Kidney epithelial cell (primary cell): Measurements from ENCODE around the gene LTBP2. TPM values are rescaled to one million over a fixed set of nuclear protein-coding genes. Genes with fewer than 3 reads are reported as not detected.
A peak's percentile ranks its signal among the peaks of the same experiment; 100 is the strongest.

ENCODE experiments used
- DNase-seq: peaks from one replicate; pipeline ENCODE4 v3.0.0-alpha.2; 2010; ENCODE audit warnings: low read depth
- H3K27me3 ChIP-seq: 2 replicates; pipeline ENCODE4 v1.6.0; 2011; ENCODE audit warnings: low read length; ENCODE audit not compliant: control insufficient read depth, insufficient read depth
- H3K36me3 ChIP-seq: 2 replicates; pipeline ENCODE4 v1.5.1; 2011; ENCODE audit warnings: low read length; ENCODE audit not compliant: control insufficient read depth, insufficient read depth
- H3K4me3 ChIP-seq: 2 replicates; pipeline ENCODE4 v1.5.1; 2011; ENCODE audit warnings: low read depth, mild to moderate bottlenecking, control low read depth, low read length
- total RNA-seq: library from RNA; depleted of rRNA; stranded (reverse); fragments of >200 nt; gene quantifications from 2 replicates; pipeline ENCODE4 v1.2.3, GENCODE V29; 2015
- TF ChIP-seq, protein P1 (sequence below): IDR thresholded peaks from 2 replicates; pipeline ENCODE4 v1.5.1; 2011; ENCODE audit warnings: mild to moderate bottlenecking, moderate library complexity, low read length, control low read depth, inconsistent platforms; ENCODE audit not compliant: insufficient read depth, poor library complexity, severe bottlenecking

The LTBP2 gene
- total RNA-seq, 1 donor from 2014 or later: 69.5 TPM

DNA sequence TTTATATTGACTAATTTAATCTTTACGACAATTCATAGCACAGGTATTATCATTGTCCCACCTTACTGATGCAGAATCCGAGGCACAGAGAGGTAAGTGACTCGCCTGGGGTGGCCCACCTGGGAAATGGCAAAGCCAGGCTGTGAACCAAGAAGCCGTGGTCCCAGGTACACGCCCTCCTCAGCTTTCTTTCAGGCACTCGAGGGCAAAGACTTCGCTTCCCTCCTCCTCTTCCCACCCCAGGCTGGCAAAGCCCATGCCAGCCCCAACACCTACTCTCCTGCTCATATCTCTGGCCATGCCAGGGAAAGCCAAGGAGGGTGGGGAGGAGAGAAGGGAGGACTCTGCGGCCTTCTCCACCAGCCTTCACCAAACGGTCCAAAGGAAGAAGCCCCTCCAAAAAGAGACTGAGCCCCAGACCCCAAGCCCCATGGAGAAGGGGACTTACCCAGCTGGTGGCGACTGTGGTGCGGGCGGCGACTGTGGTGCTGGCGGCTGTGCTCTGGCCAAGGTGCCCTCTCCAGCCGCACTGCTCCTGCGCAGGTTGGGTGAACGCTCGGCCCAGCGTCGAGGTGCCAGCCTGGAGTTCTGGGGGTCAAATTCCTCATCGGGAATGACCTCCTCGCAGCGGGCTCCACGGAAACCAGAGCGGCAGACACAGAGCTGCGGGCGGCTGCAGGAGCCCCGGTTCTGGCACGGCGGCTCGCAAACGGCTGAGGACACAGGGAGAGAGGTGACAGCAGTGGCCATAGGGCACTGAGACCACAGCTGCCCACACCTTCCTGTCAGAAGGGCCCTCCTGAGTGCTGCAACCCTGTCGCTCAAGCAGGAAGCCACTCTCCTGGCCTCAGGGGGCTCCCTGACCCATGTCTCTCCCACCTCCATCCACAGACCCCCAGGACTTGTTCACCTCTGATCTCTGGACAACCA is 26.4 kb downstream of the LTBP2 start:
- Histone ChIP-seq H3K27me3 (no peaks in the 10 kb centered on the region), H3K36me3 (peaks cover 2% of the 10 kb centered on the region), H3K4me3 (no peak overlapping the region)
- TF ChIP-seq, protein P1, sequence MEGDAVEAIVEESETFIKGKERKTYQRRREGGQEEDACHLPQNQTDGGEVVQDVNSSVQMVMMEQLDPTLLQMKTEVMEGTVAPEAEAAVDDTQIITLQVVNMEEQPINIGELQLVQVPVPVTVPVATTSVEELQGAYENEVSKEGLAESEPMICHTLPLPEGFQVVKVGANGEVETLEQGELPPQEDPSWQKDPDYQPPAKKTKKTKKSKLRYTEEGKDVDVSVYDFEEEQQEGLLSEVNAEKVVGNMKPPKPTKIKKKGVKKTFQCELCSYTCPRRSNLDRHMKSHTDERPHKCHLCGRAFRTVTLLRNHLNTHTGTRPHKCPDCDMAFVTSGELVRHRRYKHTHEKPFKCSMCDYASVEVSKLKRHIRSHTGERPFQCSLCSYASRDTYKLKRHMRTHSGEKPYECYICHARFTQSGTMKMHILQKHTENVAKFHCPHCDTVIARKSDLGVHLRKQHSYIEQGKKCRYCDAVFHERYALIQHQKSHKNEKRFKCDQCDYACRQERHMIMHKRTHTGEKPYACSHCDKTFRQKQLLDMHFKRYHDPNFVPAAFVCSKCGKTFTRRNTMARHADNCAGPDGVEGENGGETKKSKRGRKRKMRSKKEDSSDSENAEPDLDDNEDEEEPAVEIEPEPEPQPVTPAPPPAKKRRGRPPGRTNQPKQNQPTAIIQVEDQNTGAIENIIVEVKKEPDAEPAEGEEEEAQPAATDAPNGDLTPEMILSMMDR: no peak
- DNase-seq: no peak

DNA sequence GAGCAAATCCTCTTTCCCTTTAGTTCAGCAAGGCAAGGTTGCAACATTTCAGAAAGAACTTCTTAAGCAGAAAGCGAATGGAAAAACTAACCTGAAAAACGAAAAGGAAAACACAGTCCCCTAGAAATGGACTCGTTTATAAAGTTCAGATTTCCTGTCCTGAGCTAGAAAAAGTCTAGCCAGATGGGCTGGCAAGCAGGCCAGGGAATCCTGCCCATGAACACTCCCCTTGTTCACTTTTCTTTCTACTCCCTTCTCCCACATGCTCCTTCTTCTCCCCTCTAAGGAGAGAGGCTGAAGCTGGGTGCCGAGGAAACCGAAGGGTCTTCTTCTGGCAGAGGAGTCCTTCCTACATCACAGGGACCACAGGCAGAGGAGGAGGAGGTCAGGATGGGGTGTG is 27.1 kb downstream of the LTBP2 start:
- no peaks in the 10 kb centered on the region for H3K27me3 ChIP-seq
- TF ChIP-seq, protein P1: no peak
- no peak for DNase-seq
- peaks cover 2% of the 10 kb centered on the region for H3K36me3 ChIP-seq
- H3K4me3 ChIP-seq: no peak overlapping the region

DNA sequence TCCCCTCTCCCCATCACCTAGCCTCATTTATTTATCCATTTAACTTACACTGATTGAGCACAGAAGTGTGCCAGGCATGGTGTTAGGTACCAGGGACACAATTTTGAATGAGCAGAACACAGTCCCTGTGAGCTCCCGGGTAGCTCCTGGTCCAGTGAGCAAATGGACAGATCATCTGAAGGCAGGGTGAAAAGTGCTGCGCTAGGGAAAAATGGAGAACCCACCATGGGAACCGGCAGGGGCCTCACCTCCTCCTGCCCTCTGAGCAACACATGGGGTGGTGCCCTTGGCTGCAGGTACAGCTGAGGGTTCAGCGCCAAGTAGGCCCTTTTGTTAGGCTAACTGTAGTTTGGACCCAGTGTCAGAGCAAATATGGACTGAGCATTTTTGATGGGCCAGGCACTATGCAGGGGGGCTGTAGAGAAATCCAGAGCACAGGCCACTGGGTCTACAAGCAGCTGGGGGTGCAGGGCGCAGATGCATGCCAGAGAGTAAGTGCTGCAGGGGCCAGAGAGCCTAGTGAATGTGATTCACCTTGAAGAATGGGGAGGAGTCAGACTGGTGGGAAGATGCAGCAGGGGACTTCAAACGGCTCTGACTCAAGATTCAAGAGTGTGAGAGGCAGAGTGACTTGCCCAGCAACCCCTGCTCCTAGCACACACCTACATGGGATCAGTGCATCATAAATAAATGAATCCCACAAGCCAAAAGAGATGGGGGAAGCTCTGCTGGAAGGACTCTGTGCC is 28.2 kb downstream of the LTBP2 start:
- peak; percentile 86 for DNase-seq
- H3K27me3 ChIP-seq: no peaks in the 10 kb centered on the region
- TF ChIP-seq, protein P1: no peak
- H3K36me3 ChIP-seq: peaks cover 2% of the 10 kb centered on the region
- H3K4me3 ChIP-seq: no peak overlapping the region

DNA sequence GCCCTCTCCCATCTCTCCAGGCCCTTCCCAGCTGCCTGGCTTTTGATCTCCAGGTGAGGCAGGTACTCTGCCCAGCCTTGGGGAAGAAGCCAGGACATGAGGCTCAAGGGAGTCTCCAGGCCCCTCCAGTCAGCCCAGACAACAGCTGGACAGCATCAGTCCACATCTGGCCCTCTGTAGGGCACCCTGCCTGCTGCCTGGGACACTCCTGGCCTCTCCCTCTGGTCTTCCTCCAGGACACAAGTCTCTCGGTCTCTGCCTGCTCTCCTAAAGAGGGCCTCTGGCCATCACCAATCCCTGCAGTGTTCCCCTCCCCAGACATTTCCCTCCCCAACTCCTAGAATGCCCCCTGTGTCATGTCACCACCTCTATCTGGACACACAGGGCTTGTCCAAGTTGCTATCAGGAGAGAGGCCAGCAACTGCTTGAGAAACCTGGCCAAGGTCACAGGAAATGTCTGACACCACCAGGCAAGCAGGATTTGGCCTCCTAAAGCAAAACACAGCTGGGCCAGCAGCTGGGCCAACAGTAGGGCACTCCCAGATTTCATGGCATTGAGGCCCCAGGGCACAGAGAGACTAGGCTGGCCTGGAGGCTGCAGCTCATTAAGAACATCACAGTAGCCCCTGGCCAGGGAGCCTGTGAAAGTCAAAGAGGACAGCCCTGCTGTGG is 29.0 kb downstream of the LTBP2 start:
- no peak for DNase-seq
- H3K27me3 ChIP-seq: no peaks in the 10 kb centered on the region
- H3K4me3 ChIP-seq: no peak overlapping the region
- H3K36me3 ChIP-seq: peaks cover 2% of the 10 kb centered on the region
- TF ChIP-seq, protein P1: no peak

DNA sequence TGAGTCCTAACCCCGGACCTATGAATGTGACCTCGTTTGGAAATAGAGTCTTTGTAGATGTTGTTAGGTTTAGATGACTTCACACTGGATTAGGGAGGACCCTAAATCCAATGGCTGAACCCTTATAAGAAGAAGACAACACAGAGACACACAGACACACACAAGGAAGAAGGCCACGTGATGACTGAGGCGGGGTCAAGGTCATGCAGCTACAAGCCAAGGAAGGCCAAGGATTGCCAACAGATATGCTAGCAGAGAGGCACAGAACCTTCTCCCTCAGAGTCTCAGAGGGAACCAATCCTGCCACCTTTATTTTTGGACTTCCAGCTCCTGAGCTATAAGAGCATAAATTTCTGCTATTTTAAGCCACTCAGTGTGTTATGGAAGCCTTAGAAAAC is 31.8 kb downstream of the LTBP2 start:
- Histone ChIP-seq H3K4me3 (no peak overlapping the region), H3K27me3 (no peaks in the 10 kb centered on the region), H3K36me3 (peaks cover 2% of the 10 kb centered on the region)
- DNase-seq: no peak
- TF ChIP-seq, protein P1: no peak
